Dedifferentiated amniotic fluid mesenchymal stem cell (primary cell): ENCODE data around the gene TMEM223.
A peak's percentile ranks its signal among the peaks of the same experiment; 100 is the strongest.
"Not testable (repeated sequence)": the region's sequence is repeated elsewhere in the genome, so short reads cannot be mapped to it uniquely, and the experiment has no call there.

Experiments used
- DNase-seq: peaks from one replicate; pipeline ENCODE4 v3.0.0-alpha.2; 2016; ENCODE audit errors: extremely low spot score

The TMEM223 gene

GRCh38 chr11:62801071-62801470 lies 9.3 kb upstream of the TMEM223 start:
- DNase-seq: no peak

GRCh38 chr11:62799486-62799885 lies 7.7 kb upstream of the TMEM223 start:
- DNase-seq: no peak

- DNase-seq: no peak
These were observed 4.5 kb upstream of the TMEM223 start for GRCh38 chr11:62796281-62796680.

GRCh38 chr11:62794201-62794775 lies 2.5 kb upstream of the TMEM223 start:
- DNase-seq: no peak

- DNase-seq: no peak
These were observed 383 bp upstream of the TMEM223 start for GRCh38 chr11:62792202-62792575.

GRCh38 chr11:62789576-62789975 lies 2.2 kb downstream of the TMEM223 start:
- DNase-seq: no peak

GRCh38 chr11:62788991-62789390 lies 2.8 kb downstream of the TMEM223 start:
- no peak for DNase-seq

GRCh38 chr11:62787005-62787759 lies 4.6 kb downstream of the TMEM223 start, which contains the start of gene TMEM179B:
TMEM179B (plus strand) TSS chr11:62787402; CDS start chr11:62787432, 30 bp downstream.
- DNase-seq: peak; percentile 98

- peak; percentile 82 for DNase-seq
These were observed 5.3 kb downstream of the TMEM223 start for GRCh38 chr11:62786318-62787004.

GRCh38 chr11:62782753-62783152 lies 9.1 kb downstream of the TMEM223 start:
- no peak for DNase-seq

GRCh38 chr11:62778441-62778840 lies 13.4 kb downstream of the TMEM223 start:
- DNase-seq: no peak

- DNase-seq: no peak
These were observed 14.4 kb downstream of the TMEM223 start for GRCh38 chr11:62777389-62777788.

- no peak for DNase-seq
These were observed 16.2 kb downstream of the TMEM223 start for GRCh38 chr11:62775646-62776045.

- no peak for DNase-seq
These were observed 17.4 kb downstream of the TMEM223 start for GRCh38 chr11:62774407-62774806.

- DNase-seq: peak; percentile 94
These were observed 20.4 kb downstream of the TMEM223 start, which contains the start of gene TAF6L for GRCh38 chr11:62771144-62772021. TAF6L (plus strand) TSS chr11:62771396; CDS start chr11:62775784, 4,388 bp downstream.

GRCh38 chr11:62770778-62771143 lies 21.0 kb downstream of the TMEM223 start:
- peak; percentile 15 for DNase-seq

GRCh38 chr11:62760867-62761227 lies 31.0 kb downstream of the TMEM223 start:
- not testable (repeated sequence) for DNase-seq

- no peak for DNase-seq
These were observed 33.7 kb downstream of the TMEM223 start for GRCh38 chr11:62757846-62758788.

GRCh38 chr11:62755086-62755615 lies 36.7 kb downstream of the TMEM223 start:
- no peak for DNase-seq
